Activated T-cell treated with anti-CD3 and anti-CD28 coated beads, Interleukin-2, amount 50 U/mL, for 4 hours (primary cell): Measurements from ENCODE around the gene KRT13. TPM values are rescaled to one million over a fixed set of nuclear protein-coding genes. Genes with fewer than 3 reads are reported as not detected.

Experiments used
- ATAC-seq, 2 donors: fragments of 200-7000 bp; cut with Tn5 transposase; one replicate each; pipeline ENCODE4 v1.10.0; 2021
- DNase-seq: peaks from one replicate; pipeline ENCODE4 v3.0.0-alpha.2; 2020
- H3K27me3 Mint-ChIP-seq: one replicate; pipeline ENCODE4 v1.8.0; 2021; ENCODE audit warnings: low read depth, mixed read lengths
- H3K36me3 Mint-ChIP-seq: one replicate; pipeline ENCODE4 v1.8.0; 2022; ENCODE audit warnings: mixed read lengths; ENCODE audit not compliant: insufficient read depth
- H3K4me1 Mint-ChIP-seq: one replicate; pipeline ENCODE4 v1.8.0; 2021; ENCODE audit warnings: low read depth, mixed read lengths
- H3K4me3 Mint-ChIP-seq: one replicate; pipeline ENCODE4 v1.8.0; 2021; ENCODE audit warnings: mild to moderate bottlenecking, moderate library complexity, mixed read lengths
- H3K9me3 Mint-ChIP-seq: one replicate; pipeline ENCODE4 v1.8.0; 2021; ENCODE audit warnings: mixed read lengths
- total RNA-seq, 3 donors: library from RNA; stranded (reverse); gene quantifications; one replicate each; pipeline ENCODE4 v1.2.1, GENCODE V29; 2021

KRT13 gene
- total RNA-seq, 3 donors from 2014 or later: not detected

DNA sequence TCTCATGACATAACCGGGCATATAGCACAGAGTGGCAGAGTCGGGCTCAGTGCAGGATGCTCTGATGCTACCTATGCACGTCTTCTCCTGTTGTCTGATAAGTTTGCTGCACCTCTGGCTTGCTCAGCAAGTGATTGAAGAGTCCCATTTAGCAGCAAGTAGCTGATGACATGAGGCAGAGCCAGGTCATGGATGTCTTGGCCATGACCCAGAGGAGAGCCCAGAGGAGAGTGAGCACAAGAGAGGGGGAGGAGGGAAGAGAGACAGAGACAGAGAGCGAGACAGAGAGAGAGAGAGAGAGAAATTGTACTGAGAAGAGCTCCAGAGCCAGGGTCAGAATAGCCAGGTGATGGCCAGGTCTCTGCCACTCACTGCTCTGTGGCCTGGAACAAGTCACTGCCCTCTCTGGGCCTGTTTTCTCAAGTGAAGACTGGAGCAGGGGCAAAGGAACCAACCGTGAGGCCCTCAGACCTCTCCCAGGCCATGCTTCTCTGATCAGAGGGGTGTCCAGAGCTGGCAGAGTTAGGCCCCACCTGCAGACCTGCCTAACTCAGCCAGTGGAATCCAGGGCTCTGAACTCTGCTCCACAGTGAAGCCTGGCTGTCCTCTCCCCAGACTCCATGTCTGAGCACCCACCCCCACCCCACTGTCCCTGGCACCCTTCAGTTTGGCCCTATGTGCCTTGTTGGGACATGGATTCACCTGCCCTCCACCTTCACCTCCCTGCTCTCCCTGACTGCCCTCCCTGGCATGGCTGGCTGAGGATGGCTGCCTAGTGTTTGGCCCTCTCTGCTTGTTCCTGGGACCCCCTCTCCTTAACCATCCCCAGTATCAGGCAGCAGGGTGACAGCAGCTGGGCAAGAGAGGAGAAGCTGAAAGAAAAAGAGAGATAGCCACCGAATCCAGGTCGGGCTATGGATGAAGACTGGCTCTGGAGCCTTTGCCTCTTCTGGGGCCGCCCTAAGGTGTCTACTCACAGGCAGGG is 20.2 kb downstream of the KRT13 start:
- Mint-ChIP-seq H3K9me3 (no peaks in the 10 kb centered on the region), H3K4me1 (peaks cover 3% of the 10 kb centered on the region), H3K4me3 (no peak overlapping the region), H3K36me3 (no peaks in the 10 kb centered on the region), H3K27me3 (peaks cover 7% of the 10 kb centered on the region)
- DNase-seq: no peak
- no peak for ATAC-seq

GRCh38 chr17:41483991-41484826 is 21.2 kb downstream of the KRT13 start:
- Mint-ChIP-seq H3K4me3 (no peak overlapping the region), H3K9me3 (no peaks in the 10 kb centered on the region), H3K36me3 (no peaks in the 10 kb centered on the region), H3K27me3 (peaks cover 7% of the 10 kb centered on the region), H3K4me1 (no peaks in the 10 kb centered on the region)
- ATAC-seq: no peak
- no peak for DNase-seq

GRCh38 chr17:41483531-41483930 is 21.9 kb downstream of the KRT13 start:
- H3K4me1 Mint-ChIP-seq: no peaks in the 10 kb centered on the region
- DNase-seq: no peak
- no peaks in the 10 kb centered on the region for H3K9me3 Mint-ChIP-seq
- H3K36me3 Mint-ChIP-seq: no peaks in the 10 kb centered on the region
- peaks cover 7% of the 10 kb centered on the region for H3K27me3 Mint-ChIP-seq
- ATAC-seq: no peak
- H3K4me3 Mint-ChIP-seq: no peak overlapping the region

DNA sequence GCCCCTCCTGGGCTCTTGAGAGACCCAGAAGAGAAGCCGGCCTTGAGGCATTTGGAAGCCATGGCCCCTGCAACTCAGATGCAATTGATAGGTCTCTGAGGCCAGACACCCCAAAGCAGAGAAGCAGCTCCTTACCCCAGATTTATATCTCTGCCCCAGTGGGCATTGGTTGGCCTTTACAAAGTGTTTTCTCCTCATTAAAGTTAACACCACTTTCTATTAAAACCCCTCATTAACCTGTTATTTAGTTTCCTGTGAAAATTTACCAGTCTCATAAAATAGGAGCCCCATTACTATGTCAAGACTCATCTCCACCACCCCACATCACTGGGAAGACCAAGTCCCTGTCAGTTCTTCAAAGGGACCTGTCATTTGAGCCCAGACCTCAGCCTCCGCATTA is 24.4 kb downstream of the KRT13 start, which contains the start of gene KRT35:
Gene KRT35 (minus strand): TSS at position 116 of the 400 bp plus-strand sequence. CDS start 54 bp downstream, at position 62.
- DNase-seq (no peak), ATAC-seq (no peak)
- Mint-ChIP-seq H3K4me1 (no peaks in the 10 kb centered on the region), H3K36me3 (no peaks in the 10 kb centered on the region), H3K27me3 (peaks cover 5% of the 10 kb centered on the region), H3K9me3 (no peaks in the 10 kb centered on the region), H3K4me3 (no peak within 1 kb of the TSS)

DNA sequence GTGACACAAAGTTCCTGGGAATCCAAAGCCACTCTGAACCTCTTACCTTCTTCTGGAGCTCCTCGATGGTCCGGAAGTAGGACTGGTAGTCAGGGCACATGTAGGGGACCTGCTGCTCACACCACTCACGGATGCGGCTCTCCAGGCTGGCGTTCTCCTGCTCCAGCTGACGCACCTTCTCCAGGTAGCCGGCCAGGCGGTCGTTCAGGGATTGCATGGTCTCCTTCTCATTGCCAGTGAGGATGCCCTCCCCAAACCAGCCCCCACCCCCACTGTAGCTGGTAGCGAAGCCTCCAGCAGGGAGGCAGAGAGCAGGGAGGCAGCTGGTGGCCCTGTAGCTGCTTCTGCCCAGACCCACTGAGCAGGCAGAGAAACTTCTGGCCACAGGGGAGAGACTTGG is 24.8 kb downstream of the KRT13 start:
- Mint-ChIP-seq H3K4me1 (no peaks in the 10 kb centered on the region), H3K36me3 (no peaks in the 10 kb centered on the region), H3K9me3 (no peaks in the 10 kb centered on the region), H3K4me3 (no peak overlapping the region), H3K27me3 (peaks cover 2% of the 10 kb centered on the region)
- no peak for ATAC-seq
- no peak for DNase-seq

GRCh38 chr17:41480136-41480535 is 25.3 kb downstream of the KRT13 start:
- DNase-seq (no peak), ATAC-seq (no peak)
- Mint-ChIP-seq H3K36me3 (no peaks in the 10 kb centered on the region), H3K4me1 (no peaks in the 10 kb centered on the region), H3K27me3 (peaks cover 2% of the 10 kb centered on the region), H3K4me3 (no peak overlapping the region), H3K9me3 (no peaks in the 10 kb centered on the region)

GRCh38 chr17:41478237-41478636 is 27.2 kb downstream of the KRT13 start:
- Mint-ChIP-seq H3K9me3 (no peaks in the 10 kb centered on the region), H3K36me3 (no peaks in the 10 kb centered on the region)
- ATAC-seq: no peak

GRCh38 chr17:41476866-41477815 is 28.3 kb downstream of the KRT13 start:
- H3K27me3 Mint-ChIP-seq: peaks cover 1% of the 10 kb centered on the region

More at GRCh38 chr17:41478237-41478636, 27.2 kb downstream of the KRT13 start:
- peaks cover under 1% of the 10 kb centered on the region for H3K27me3 Mint-ChIP-seq
- H3K4me1 Mint-ChIP-seq: no peaks in the 10 kb centered on the region
- DNase-seq: no peak
- no peak overlapping the region for H3K4me3 Mint-ChIP-seq

DNA sequence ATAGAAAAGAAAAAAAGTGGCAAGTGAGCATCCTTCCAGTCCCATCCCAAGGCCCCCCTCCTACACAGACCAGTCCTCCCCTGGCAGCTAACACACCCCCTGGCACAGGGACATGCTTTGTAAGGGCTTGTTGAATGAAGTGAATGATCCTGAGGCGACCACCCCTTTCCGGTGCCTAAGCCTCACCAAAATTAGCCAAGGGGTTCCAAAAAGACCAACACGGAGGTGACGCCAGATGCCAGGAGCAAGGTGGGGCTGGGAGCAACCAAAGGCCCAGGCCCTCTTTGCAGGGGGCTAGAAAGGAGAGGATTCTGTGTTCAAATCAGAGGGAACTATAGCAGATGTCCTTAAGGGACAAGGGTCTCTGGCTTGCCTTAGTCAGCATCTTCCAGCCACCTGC is 30.0 kb downstream of the KRT13 start:
- Mint-ChIP-seq H3K4me1 (no peaks in the 10 kb centered on the region), H3K27me3 (peaks cover 4% of the 10 kb centered on the region), H3K4me3 (no peak overlapping the region), H3K36me3 (no peaks in the 10 kb centered on the region), H3K9me3 (peaks cover 5% of the 10 kb centered on the region)
- no peak for DNase-seq
- ATAC-seq: no peak

More at GRCh38 chr17:41476866-41477815, 28.3 kb downstream of the KRT13 start:
- ATAC-seq (no peak), DNase-seq (no peak)
- no peak overlapping the region for H3K4me3 Mint-ChIP-seq
- H3K36me3 Mint-ChIP-seq: no peaks in the 10 kb centered on the region
- H3K9me3 Mint-ChIP-seq: no peaks in the 10 kb centered on the region
- no peaks in the 10 kb centered on the region for H3K4me1 Mint-ChIP-seq

GRCh38 chr17:41474863-41475262 is 30.5 kb downstream of the KRT13 start:
- Mint-ChIP-seq H3K36me3 (no peaks in the 10 kb centered on the region), H3K4me1 (no peaks in the 10 kb centered on the region), H3K27me3 (peaks cover 4% of the 10 kb centered on the region), H3K4me3 (no peak overlapping the region), H3K9me3 (peaks cover 5% of the 10 kb centered on the region)
- ATAC-seq: no peak
- DNase-seq: no peak

DNA sequence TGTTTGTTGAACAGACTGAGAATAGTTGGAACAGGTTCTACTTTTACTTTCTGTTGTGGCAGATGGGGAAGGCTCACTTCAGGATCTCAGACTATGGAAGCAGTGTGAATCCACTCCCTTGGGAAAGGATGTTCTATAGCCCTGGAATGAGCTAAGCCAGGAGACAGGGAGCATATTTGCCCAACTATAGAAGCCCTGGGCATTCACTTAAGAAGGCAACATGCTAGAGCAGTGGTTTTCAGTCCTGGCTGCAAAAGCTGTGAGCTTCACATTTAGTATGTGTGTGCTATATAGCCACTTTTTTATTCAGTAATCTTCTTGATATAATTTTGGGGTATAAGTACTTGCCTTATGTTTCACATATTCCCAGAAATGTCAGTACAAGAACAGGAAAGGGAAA is 37.1 kb downstream of the KRT13 start:
- ATAC-seq: no peak
- Mint-ChIP-seq H3K4me1 (no peaks in the 10 kb centered on the region), H3K4me3 (no peak overlapping the region), H3K9me3 (peaks cover 13% of the 10 kb centered on the region), H3K27me3 (peaks cover 6% of the 10 kb centered on the region), H3K36me3 (no peaks in the 10 kb centered on the region)
- DNase-seq: no peak

- Mint-ChIP-seq H3K4me1 (no peaks in the 10 kb centered on the region), H3K9me3 (peaks cover 13% of the 10 kb centered on the region), H3K36me3 (no peaks in the 10 kb centered on the region), H3K4me3 (no peak overlapping the region), H3K27me3 (peaks cover 6% of the 10 kb centered on the region)
- no peak for DNase-seq
- no peak for ATAC-seq
Measured at GRCh38 chr17:41467561-41467960, 37.9 kb downstream of the KRT13 start.

GRCh38 chr17:41466988-41467387 is 38.4 kb downstream of the KRT13 start, which contains the start of gene KRT32:
TSS of gene KRT32 (minus strand) at chr17:41467386. CDS start at chr17:41467325, 61 bp downstream.
- Mint-ChIP-seq H3K4me1 (no peaks in the 10 kb centered on the region), H3K9me3 (peaks cover 12% of the 10 kb centered on the region), H3K4me3 (no peak within 1 kb of the TSS), H3K27me3 (peaks cover 3% of the 10 kb centered on the region), H3K36me3 (no peaks in the 10 kb centered on the region)
- DNase-seq (no peak), ATAC-seq (no peak)
